Central memory CD4-positive, alpha-beta T cell (primary cell): ENCODE results near the gene CCNC.
"Not testable (repeated sequence)": the region's sequence is repeated elsewhere in the genome, so short reads cannot be mapped to it uniquely, and the experiment has no call there.

ENCODE experiments used
- DNase-seq: peaks from one replicate; pipeline ENCODE4 v3.0.0; 2022

Gene CCNC

GRCh38 chr6:99602520-99603420 lies 34.3 kb upstream of the CCNC start:
- DNase-seq = no peak

DNA sequence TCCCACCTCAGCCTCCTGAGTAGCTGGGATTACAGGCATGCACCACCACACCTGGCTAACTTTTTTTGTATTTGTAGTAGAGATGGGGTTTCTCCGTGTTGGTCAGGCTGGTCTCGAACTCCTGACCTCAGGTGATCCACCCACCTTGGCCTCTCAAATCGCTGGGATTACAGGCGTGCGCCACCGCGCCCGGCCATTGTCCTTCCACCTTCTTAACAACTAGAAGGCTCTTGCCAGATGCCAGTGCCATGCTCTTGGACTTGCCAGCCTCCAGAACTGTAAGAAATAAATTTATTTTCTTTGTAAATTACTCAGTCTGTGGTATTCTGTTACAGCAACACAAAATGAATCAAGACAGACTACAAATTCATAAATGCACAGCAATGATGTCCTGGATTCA lies 26.2 kb upstream of the CCNC start:
- DNase-seq = not testable (repeated sequence)

- no peak for DNase-seq
These were observed 24.4 kb upstream of the CCNC start for GRCh38 chr6:99592900-99593299.

- no peak for DNase-seq
These were observed 23.4 kb upstream of the CCNC start for GRCh38 chr6:99591673-99592364.

DNA sequence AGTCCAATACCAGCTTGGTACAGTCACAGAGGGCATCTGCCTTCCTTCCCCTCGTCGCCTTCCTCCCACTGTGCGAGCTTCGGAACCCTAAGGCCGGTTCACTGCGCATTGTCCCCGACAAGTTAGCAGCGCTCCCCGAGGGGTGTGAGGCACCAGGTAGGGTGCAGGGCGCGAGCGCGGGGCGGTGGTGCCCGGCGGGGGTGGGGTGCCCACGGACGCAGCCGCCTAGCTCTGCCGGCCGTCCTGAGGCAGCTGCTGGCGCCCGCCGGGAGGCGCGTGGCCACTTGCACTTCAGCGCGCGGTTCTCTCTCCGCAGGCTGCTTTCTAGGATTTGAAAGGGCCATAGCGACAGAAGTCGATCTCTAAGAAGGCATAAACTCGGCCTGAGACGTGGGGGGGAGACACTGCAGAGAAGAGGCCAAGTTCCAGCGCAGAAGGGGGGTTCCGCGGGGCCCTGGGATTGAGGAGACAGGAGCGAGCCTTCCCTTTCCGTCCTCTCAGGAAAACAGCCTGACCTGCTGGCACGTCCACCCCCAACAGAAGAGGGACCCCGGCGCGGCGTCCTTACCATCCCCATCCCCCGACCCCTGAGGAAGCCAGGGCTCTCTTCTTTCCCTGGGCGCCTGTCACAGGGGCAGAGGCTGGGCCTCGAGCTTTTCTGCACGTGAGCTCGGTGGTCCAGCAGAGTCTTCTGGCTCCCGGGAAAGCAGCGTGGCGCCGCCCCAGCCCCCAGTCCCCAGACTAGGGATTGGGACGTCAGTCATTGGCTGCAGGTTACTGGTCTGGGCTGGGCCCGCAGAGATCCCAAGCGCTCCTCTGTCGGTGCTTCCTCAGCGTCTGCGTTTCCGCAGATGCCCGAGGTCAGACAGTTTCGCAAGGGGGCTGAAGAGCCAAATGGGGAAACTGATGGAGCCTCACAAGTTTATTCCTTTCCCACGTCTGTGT lies 22.5 kb upstream of the CCNC start:
- DNase-seq = no peak

GRCh38 chr6:99589907-99590493 lies 21.5 kb upstream of the CCNC start:
- DNase-seq = no peak

- no peak for DNase-seq
These were observed 20.8 kb upstream of the CCNC start for GRCh38 chr6:99589290-99589672.

DNA sequence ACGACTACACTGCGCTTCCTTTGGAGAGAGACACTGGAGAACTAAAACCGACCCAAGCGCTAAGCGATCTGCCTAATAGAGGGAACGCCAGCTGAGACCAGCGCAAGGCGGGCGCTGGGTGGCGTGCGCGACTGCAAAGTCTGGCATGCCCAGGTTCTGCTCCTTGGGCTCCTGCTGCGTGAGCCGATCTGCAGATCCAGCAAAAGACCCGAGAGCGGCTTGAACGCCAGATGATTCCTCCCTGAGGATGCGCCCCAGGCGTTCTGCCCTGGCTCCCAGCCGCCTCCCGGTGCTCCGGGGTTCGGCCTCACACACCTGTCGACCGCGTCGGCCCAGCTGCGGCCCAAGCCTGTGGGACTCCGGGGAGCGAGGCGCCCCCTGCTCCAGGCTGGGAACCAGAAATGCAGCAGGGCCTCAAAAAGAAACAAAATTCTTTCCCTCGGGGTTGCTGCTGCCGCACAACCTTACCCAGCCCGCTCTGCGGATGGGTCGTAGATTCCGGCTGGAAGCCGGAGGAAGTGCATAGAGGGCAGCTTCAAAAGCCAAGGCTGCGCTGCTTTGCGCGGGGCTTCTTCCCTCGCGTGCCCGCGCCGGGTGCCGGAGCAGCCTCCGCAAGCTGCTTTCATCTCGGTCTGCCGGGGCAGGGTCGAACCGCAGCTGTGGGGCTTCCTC lies 20.3 kb upstream of the CCNC start:
- peak; percentile 57 for DNase-seq

GRCh38 chr6:99587792-99588191 lies 19.3 kb upstream of the CCNC start:
- DNase-seq = no peak

GRCh38 chr6:99579781-99580180 lies 11.3 kb upstream of the CCNC start:
- no peak for DNase-seq

DNA sequence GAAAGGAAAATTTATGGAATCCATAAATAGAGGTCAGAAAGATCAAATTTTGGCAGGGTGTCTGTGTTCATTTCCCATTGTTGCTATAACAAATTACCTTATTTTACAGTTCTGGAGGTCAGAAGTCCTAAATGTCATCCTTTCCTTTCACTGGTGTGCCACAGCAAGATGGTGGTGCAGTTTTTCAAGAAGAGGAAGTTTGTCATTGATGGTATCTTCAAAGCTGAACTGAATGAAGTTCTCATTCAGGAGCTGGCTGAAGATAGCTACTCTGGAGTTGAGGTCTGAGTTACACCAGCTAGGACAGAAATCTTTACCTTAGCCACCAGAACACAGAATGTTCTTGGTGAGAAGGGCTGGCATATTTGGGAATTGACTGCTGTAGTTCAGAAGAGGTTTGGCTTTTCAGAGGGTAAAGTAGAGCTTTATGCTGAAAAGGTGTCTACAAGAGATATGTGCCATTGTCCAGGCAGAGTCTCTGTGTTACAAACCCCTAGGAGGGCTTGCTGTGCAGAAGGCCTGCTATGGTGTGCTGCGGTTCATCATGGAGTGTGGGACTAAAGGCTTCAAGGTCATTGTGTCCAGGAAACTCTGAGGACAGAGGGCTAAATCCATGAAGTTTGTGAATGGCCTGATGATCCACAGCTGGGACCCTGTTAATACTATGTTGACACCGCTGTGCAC lies 7.2 kb upstream of the CCNC start:
- no peak for DNase-seq

DNA sequence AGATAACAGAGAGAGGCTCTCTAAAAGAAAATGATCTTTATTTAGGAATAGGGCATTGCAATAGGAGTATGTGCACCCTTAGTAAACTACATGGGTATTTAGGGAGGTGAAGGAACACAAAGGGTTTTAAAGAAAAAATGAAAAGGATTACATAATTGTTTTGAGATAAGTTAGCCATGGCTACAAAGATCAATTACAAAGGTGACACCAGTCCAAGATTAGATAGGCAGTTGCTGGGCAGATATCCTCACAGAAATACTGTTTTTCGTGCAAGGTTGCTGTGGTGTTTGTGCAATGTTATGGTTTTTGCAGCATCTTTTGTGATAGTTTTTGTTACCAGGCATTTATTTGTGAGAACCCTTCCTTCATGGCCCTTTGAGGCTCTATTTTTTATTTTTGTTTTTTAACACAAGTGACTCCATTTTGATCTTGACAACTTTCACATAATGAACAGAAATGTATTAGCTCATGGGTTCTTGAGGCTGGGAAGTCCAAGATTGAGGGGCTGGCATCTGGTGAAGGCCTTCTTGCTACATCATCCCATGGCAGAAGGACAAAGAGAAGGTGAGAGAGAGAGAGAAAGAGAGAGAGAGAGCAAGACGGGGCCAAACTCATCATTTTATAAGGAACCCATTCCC lies 5.6 kb upstream of the CCNC start:
- no peak for DNase-seq

DNA sequence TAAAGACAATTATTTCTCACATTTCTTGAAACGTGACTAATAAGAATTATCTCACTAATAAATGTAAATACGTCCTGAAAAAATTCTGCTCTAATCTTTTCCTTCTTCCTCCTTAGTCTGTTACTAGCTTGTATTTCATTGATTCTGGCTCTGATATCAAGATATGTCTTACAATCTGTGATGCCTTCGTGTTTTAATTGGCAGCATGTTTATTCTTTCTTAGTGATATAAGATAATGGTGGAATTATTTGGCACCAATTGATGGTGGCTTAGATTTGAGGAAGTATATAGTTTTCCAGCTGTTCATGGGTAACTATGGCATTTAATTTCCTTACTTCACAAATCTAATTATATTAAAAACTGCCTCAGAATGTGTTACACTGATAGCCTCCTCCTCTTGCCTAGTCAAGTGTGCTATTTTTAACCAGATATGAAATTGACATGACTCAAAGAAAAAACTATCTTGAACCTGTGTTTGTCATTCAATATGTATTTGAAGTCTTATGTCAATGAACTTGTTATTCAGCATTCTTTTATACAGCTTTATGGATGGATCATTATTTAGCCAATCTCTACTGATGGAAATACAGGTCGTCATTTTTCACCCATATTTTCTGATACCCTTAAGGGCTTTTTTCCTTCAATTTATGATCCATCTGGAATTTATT lies 5.3 kb downstream of the CCNC start:
- no peak for DNase-seq

DNA sequence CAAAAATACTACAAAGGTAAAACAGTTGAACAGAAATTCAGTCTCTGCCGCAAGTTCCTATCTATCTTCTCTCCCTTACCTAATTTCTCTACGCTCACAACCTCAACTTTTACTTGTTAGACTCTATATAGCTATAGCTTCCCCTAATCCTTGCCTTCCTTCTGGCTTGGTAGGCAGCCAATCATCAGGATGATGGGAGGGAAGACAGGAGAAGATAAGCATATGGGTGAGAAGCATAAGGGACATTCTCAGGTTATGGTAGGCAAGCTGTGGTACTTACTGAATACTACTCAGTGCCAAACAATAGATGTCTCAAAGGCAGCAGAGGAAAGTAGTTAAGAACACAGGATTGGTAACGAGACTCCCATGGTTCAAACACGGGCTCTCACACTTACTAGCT lies 7.8 kb downstream of the CCNC start:
- no peak for DNase-seq

- no peak for DNase-seq
These were observed 9.4 kb downstream of the CCNC start for GRCh38 chr6:99559057-99559456.

- no peak for DNase-seq
These were observed 14.6 kb downstream of the CCNC start for GRCh38 chr6:99553888-99554287.

- no peak for DNase-seq
These were observed 18.3 kb downstream of the CCNC start for GRCh38 chr6:99550046-99550748.

DNA sequence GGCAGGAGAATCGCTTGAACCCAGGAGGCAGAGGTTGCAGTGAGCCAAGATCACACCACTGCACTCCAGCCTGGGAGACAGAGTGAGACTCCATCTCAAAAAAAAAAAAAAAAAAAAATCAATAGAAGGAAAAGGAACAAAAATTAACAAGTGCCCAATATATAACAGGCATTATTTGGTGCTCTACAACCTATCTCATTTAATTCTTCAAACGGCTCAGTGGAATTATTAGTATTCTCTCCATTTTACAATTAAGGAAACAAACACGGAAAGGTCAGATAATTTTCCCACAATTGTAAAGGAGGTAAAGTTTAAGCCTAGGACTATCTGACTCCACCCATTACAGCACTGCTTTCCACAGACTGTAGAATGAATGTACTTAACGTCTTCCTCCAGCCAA lies 19.8 kb downstream of the CCNC start:
- DNase-seq = no peak

- DNase-seq = no peak
These were observed 20.9 kb downstream of the CCNC start for GRCh38 chr6:99547526-99547925.

- no peak for DNase-seq
These were observed 23.0 kb downstream of the CCNC start for GRCh38 chr6:99545442-99545841.
